GM21717 (cell line): ENCODE data around the gene PXYLP1.

Experiments used
- ATAC-seq: cut with Tn5 transposase; IDR thresholded peaks from one replicate; pipeline ENCODE4 v1.9.1; 2021; ENCODE audit warnings: mild to moderate bottlenecking, moderate library complexity; ENCODE audit not compliant: unreplicated experiment

Gene PXYLP1

DNA sequence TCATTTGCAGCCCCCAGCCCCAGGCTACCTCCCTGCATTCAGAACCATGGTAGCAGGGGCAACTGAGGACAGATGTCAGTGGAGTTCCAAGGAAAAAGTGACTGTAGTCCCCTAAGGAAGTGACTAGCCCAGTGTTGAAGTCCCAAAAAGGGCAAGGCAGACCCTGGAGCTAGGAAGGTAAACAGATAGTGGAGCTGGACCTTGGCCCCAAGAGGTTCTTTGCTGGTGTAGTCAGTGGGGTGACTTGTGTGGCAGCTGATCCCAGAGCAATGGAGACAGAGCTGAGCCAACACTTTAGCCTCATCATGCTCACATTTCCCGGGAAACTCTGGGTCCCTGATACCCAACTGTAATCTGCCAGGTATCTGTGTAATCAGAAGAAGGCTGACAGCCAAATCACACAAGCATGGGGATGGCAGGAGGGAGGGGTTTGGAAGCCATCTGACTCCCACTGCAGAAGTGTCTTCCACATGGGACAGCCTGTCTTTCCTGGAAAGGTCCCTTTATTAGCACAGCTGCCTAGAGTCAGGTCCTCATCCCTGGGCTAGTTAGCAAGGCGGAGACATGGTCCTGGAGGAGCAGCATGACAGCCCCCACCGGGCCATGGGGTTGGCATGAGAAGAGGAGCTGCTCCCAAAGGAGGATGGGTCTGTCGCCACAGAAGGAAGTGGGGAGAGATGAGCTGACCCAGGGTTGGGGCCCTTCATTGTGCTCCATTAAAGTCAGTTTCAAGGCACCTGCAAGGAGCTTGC lies 39.8 kb downstream of the PXYLP1 start:
- no peak for ATAC-seq

DNA sequence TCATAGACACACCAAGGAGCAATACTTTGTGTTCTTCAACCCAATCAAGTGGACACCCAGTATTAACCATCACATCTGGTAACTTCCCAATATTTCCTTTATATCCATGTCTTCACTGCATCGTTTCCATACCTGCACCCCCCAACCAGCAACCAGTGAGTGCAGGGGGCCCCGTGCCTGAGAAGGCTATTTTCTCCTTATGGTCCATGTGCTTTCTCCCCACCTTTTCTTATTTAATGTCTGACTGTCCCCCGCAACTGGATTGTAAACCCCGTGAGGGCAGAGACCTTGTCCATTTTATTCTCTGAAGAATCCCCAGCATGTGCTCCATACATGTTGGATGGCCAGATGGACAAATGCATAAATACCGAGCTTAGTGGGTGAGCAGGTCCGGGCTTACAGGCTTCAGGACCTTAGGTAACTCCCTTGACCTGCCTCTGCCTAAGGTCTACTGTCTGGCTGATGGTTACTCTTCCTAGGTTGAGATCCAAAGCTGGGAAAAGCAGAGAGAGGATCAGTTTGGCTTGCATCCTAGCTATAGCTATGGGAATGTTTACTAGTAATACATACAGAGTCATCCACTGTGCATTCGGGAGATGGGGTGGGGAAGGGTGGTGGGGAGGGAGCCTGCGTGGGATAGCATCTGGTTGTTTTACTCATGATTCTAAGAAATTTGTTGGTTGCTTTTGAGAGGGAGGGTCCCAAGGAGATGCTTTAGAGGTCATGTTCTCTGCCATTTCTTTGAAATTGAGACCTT lies 41.5 kb downstream of the PXYLP1 start:
- no peak for ATAC-seq

GRCh38 chr3:141273700-141274410 lies 42.2 kb downstream of the PXYLP1 start:
- no peak for ATAC-seq

DNA sequence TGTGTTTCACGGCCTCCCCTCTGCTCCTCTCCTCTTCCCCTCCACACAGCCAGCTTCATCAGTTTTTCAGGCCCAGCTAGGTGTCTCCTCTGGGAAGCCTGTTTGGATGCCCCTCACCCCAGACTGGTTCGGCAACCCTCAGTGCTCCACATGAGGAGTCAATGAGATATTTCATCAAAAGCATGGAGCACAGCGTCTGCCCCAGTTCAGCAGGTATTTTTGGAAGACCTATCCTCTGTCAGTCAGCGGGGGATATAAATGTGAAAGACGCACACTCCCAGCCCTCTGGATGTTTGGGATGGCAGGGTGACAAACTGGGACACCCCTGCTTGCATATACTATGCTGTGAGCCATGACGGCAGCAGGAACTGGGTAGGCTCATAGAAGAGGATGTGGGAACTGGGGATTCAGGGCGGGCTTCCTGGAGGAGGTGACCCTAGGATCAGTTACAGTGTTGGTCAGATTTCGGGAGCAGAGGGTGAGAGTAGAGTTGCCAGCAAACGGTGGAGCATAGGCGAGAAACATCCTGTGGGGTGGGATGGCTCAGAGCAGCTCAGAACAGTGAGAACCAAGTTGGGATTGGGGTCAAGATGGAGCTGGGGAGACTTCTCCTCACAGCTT lies 42.9 kb downstream of the PXYLP1 start:
- no peak for ATAC-seq

DNA sequence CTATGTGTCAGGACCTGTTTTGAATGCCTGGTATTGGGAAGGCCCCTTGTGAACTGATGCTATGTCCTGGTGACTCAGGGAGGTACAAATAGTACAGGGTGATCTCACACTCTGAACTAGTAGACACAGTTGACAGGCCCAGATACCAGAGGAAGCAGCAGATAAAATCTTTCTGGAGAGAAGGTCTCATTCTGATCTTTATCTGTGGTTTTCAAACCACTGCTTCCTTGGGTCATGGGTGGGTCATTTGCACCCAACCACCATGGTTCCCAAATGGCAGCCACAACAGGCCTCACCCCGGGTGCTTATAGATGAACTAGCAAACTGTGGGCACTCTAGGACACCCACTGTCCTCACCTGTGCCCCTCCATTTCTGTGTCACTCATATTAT lies 43.4 kb downstream of the PXYLP1 start:
- no peak for ATAC-seq

DNA sequence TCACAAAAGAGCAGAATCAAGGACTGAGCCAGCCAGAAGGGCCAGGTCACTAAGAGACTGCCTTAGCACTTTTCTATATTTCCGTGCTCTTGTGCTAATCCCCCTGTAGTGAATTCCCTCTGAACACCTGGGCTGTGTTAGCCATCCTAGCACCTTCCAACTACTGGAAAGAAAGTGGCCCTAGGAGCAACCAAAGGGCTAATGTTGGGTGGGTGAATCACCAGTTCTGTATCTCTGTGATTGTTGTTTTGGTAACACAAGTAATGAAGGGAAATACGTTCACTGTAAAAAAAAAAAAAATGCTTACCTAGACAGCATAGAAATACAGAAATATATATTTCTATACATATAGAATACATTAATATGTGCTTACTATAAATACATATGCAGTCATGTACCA lies 43.9 kb downstream of the PXYLP1 start:
- ATAC-seq, result no peak

- no peak for ATAC-seq
These were observed 44.3 kb downstream of the PXYLP1 start for GRCh38 chr3:141275973-141276372.

DNA sequence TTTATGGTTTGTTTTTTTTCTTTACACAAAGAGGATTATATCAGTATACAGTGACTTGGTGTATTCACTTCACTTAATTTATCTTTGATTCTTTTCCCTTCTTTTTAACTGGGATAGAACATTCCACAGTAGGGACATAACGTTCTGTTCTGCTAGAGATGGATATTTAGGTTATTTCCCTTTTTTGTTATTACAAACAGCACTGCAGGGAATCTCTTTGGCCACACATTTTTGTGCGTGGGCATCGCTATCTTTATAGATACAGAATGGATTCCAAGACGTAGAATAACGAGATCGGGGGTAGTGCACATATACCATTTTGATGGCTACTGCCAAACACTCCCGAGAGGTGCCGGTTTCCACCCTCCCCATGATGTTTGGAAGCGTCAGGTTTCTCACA lies 44.8 kb downstream of the PXYLP1 start:
- no peak for ATAC-seq

DNA sequence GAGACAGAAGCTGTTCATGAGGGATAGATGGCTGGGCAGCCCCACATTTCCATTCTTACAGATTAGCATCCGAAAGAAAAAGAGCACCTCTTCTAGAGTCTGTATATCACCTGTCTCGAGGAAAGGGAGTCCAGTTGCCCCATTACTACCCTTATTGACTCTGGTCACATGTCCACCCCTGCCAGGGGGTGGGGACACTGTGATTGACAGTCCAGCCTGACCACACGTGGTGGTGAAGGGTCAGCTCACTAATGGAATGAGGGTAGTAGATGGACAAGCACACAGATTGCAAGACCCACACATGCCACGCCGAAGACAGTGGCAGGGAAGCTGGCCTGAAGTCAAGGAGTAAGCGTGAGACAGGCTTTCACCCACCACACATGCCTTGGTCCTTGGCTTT lies 45.8 kb downstream of the PXYLP1 start:
- no peak for ATAC-seq

DNA sequence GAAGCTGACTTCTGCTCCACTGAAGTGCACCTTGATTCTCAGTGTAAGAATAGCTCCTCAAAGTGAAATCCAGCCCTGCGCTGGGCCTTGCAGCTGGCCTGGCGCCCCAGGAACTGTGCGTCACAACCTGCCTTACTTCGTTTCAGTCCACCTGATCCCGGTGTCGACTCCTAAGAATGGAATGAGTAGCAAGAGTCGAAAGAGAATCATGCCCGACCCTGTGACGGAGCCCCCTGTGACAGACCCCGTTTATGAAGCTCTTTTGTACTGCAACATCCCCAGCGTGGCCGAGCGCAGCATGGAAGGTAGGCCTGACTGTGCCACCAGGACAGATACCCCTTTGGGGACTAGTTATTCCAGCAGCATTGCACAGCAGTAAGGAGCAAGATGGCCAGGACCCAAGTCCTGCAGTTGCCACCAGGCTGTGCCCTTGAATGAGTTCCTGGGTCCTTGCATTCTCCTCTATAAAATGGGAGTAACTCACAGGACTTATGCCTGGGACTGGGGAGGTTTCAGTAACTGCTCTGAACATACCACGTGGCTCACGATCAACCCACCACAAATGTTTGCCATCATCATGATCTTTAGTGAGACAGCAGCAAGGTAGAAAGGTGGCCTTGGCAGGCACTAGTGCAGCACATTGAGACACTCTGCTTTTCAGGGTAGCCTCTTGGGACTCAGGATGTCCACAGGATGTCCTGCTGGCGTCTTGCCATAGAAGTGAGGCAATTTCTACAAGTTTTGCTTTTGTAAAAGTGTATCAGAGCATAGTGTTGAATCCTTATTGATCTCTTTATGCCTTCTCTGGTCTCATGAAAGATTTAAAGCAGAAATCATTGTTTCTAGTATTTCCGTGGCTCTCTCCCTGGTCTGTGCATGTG lies 46.8 kb downstream of the PXYLP1 start:
- ATAC-seq, result no peak

- ATAC-seq, result no peak
These were observed 47.7 kb downstream of the PXYLP1 start for GRCh38 chr3:141279077-141279967.

DNA sequence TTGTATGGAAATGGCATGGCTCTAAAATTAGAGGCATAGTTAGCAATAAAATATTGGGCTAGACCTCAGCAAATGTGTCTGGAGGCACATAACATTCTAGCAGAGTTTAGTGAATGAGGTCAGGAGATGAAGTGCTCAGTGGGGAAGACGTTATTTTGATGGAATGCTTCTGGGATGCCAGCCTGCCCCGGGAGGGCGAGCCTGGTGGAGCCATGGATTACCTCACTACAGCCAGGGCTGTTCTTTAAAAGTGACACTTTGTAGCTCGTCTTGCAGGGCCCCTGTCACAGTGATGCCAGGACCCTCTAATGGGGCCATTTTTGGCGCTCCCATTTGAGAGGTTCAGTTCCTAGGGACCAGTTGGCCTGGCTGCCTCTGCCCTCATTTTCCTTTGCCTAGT lies 48.5 kb downstream of the PXYLP1 start:
- ATAC-seq, result no peak

- no peak for ATAC-seq
These were observed 49.1 kb downstream of the PXYLP1 start for GRCh38 chr3:141280690-141281089.

DNA sequence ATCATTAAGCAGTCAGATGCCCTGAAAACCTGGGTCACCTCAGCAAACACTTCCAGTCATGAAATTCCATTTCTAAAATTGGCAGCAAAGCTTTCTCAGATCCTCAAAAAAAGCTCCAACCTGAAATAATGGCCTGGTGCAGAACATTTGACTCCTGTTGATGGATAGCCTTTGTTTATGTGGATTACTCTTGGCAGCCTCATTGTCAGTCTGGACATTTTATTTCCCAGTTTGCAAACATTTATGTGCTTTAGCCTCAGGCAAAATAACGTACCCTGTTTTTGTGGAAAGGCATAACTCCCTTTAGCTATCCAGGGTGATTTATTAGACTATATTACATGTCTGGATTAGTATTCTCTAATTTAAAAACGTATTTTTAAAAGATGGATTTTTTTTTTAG lies 53.9 kb downstream of the PXYLP1 start:
- ATAC-seq, result no peak

DNA sequence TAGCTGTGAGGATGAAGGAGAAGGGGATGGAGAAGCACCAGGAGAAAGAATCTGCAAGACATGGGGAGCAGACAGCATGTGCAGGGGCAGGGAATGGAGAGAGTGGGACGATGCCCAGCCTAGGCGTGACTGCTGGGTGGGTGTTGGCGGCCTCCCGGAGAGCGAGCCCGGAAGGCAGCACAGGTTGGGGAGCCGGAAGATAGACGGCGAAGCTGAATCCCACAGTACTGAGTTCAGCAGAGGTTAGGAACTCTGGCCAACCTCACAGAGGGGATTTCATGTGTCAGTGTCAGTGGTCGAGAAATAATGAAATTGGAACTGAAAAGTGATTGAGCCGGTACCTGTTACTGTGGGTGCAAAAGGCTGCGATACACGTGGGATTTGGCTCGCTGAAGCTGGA lies 55.2 kb downstream of the PXYLP1 start:
- ATAC-seq, result no peak

- no peak for ATAC-seq
These were observed 55.7 kb downstream of the PXYLP1 start for GRCh38 chr3:141287326-141287725.

- ATAC-seq, result no peak
These were observed 56.8 kb downstream of the PXYLP1 start for GRCh38 chr3:141288336-141288990.

- ATAC-seq, result no peak
These were observed 57.7 kb downstream of the PXYLP1 start for GRCh38 chr3:141289228-141289772.
